ENCODE data around the gene MACROD2. TPM values are rescaled to one million over a fixed set of nuclear protein-coding genes. Genes with fewer than 3 reads are reported as not detected.

Gene MACROD2
- total RNA-seq, 1 experiment from 2014 or later, result 1.6 TPM

DNA sequence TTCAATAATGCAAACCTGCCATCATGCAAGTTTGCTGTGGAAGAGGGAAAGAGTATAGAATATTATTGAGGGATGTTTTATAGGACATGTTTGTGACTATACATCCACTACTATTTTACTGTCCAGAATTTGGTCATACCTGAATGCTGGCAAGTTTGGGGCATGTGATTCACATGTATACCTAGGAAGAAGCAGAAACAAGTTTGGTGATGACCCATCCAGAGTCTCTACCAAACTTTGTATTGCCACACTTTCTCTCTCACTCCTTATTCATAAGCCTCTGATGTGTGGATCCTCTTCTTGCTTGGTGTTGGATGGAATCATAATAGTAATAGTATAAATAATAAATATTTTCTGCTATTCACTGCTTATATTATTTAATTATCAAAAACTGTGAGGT, 450.6 kb downstream of the MACROD2 start:
- H2BK5ac ChIP-seq (ENCODE audit: insufficient read length, low read length), result no peak overlapping the region
- H3K18ac ChIP-seq (ENCODE audit: insufficient read length, low read depth, low read length), result no peak overlapping the region
- no peaks in the 10 kb centered on the region for H3K79me1 ChIP-seq (ENCODE audit: insufficient read depth, low read depth, low read length, poor library complexity, severe bottlenecking)
- no peak overlapping the region for H4K91ac ChIP-seq (ENCODE audit: insufficient read length, low read depth, low read length)
- peaks cover 0 to 1% (median 0%) of the 10 kb centered on the region in 3 experiments; a peak in 1 of 7 replicates for H3K36me3 Mint-ChIP-seq (ENCODE audit: insufficient read depth in 1 of 3, low read depth in 3 of 3)
- no peak overlapping the region for H4K5ac ChIP-seq (ENCODE audit: insufficient read length, low read depth, low read length)
- H3T11ph ChIP-seq (ENCODE audit: low read length), result no peak overlapping the region
- H3K23ac ChIP-seq (ENCODE audit: insufficient read length, low read depth, low read length), result no peak overlapping the region
- H3K79me2 ChIP-seq (ENCODE audit: insufficient read depth, low read length), result no peaks in the 10 kb centered on the region
- H4K20me1 ChIP-seq (ENCODE audit: control insufficient read depth, insufficient read depth, insufficient read length), result no peaks in the 10 kb centered on the region
- no peak overlapping the region for H2BK20ac ChIP-seq (ENCODE audit: low read depth, low read length, poor library complexity, severe bottlenecking)
- H3K4me2 ChIP-seq (ENCODE audit: insufficient read depth, insufficient read length, low read length), result no peak overlapping the region
- H3K14ac ChIP-seq (ENCODE audit: insufficient read depth, low read length), result no peak overlapping the region
- no peak overlapping the region for H2AK5ac ChIP-seq (ENCODE audit: insufficient read length, low read length)
- no peak overlapping the region for H2BK12ac ChIP-seq (ENCODE audit: insufficient read length, low read depth, low read length)
- H3K27me3 Mint-ChIP-seq (ENCODE audit: low read depth), result no peaks in the 10 kb centered on the region
- no peak overlapping the region for H2BK15ac ChIP-seq (ENCODE audit: low read depth, low read length)
- no peak overlapping the region for H3K9ac ChIP-seq (ENCODE audit: extremely low read depth, insufficient read length, low read length)
- peaks cover 6 to 7% of the 10 kb centered on the region in 2 experiments; a peak in 3 of 4 replicates for H3K4me1 Mint-ChIP-seq
- H3K4ac ChIP-seq (ENCODE audit: low read depth, low read length), result no peak overlapping the region
- H3K56ac ChIP-seq (ENCODE audit: insufficient read length, low read depth, low read length), result no peak overlapping the region
- no peak for TF ChIP-seq CTCF (conservative IDR thresholded peaks at IDR 0.05)
- no peak for DNase-seq
- no peak overlapping the region for H2BK120ac ChIP-seq (ENCODE audit: low read depth, low read length, poor library complexity, severe bottlenecking)
- no peak overlapping the region for H4K8ac ChIP-seq (replicated peaks; ENCODE audit: insufficient read length, low read depth, low read length)
- no peak overlapping the region for H2AFZ ChIP-seq (ENCODE audit: low read length)
- no peaks in the 10 kb centered on the region; the same call in 1 of the 2 replicates for H3K4me1 ChIP-seq (ENCODE audit: insufficient read depth, low read length)
- no peak overlapping the region for H3K27ac Mint-ChIP-seq
- no peaks in the 10 kb centered on the region for H3K27me3 ChIP-seq (ENCODE audit: insufficient read depth, low read length)
- H3K9me3 Mint-ChIP-seq, result 0 out of 5 replicates have a peak, but pooled peaks cover 0 to 2% of the 10 kb centered on the region in 2 experiments
- H3K9me3 ChIP-seq (ENCODE audit: control insufficient read depth, low read depth, low read length), result no peaks in the 10 kb centered on the region
- H3K27ac ChIP-seq (ENCODE audit: insufficient read length, low read depth, low read length), result no peak overlapping the region
- no peaks in the 10 kb centered on the region for H3K23me2 ChIP-seq (ENCODE audit: insufficient read length, low read depth, low read length, poor library complexity, severe bottlenecking)
- no peak overlapping the region for H3K4me3 Mint-ChIP-seq

Measured in H9 (cell line).